Stimulated activated naive CD8-positive, alpha-beta T cell treated with anti-CD3 and anti-CD28 coated beads, Interleukin-15, amount 100 ng/mL, for 72 hours (primary cell): ENCODE data around the gene EFR3B.
"Not testable (repeated sequence)": the region's sequence is repeated elsewhere in the genome, so short reads cannot be mapped to it uniquely, and the experiment has no call there.

Source experiments
- ATAC-seq: fragments of 150-1000 bp; cut with Tn5 transposase; 2 replicates; pipeline ENCODE4 v1.10.0; 2021; ENCODE audit warnings: mild to moderate bottlenecking, moderate library complexity
- DNase-seq, 2 donors: peaks; one replicate each; pipeline ENCODE4 v3.0.0; 2021 to 2022
- H3K27ac Mint-ChIP-seq, 2 donors: one replicate each; pipeline ENCODE4 v1.8.0; 2022; ENCODE audit warnings: mild to moderate bottlenecking in 2 of 2, mixed read lengths in 2 of 2, moderate library complexity in 2 of 2
- H3K27me3 Mint-ChIP-seq: one replicate; pipeline ENCODE4 v1.8.0; 2022; ENCODE audit warnings: mixed read lengths
- H3K4me1 Mint-ChIP-seq: one replicate; pipeline ENCODE4 v1.8.0; 2022; ENCODE audit warnings: mild to moderate bottlenecking, mixed read lengths
- H3K4me3 Mint-ChIP-seq, 2 donors: one replicate each; pipeline ENCODE4 v1.8.0; 2022; ENCODE audit warnings: mild to moderate bottlenecking in 2 of 2, mixed read lengths in 2 of 2, moderate library complexity in 1 of 2
- H3K9me3 Mint-ChIP-seq, 2 donors: one replicate each; pipeline ENCODE4 v1.8.0; 2022; ENCODE audit warnings: mixed read lengths in 2 of 2

EFR3B gene

GRCh38 chr2:25162061-25162460 is 120.2 kb downstream of the EFR3B start:
- peaks cover 61% of the 10 kb centered on the region for H3K4me1 Mint-ChIP-seq
- not testable (repeated sequence) for H3K9me3 Mint-ChIP-seq, ATAC-seq, H3K27me3 Mint-ChIP-seq, DNase-seq
- H3K27ac Mint-ChIP-seq, result peak overlapping the region in 1 of 2 donors; percentile 87
- H3K4me3 Mint-ChIP-seq, result peak overlapping the region; percentile 57 to 69

DNA sequence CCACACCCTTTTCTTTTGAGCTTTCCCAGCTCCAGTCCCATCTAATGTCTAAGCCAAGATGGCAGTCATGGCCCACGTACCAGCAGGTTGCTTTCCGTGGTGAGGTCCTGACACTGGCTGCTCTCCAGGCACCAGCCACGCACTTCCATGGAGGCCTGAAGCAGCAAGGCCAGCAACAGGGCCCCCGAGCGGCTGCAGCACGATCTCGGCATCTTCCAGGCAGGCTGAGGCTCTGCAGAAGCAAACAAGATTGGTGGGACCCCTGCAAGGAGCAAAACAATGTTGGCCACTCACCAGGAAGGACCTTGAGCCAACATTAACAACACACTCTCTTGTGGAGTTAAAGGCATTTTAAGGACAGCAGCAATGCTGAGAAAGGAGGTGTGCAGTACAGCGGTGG is 122.7 kb downstream of the EFR3B start:
- no peak for ATAC-seq
- Mint-ChIP-seq H3K9me3 (no peaks in the 10 kb centered on the region), H3K4me3 (no peak overlapping the region), H3K4me1 (peaks cover 56% of the 10 kb centered on the region), H3K27ac (no peak overlapping the region), H3K27me3 (peaks cover 33% of the 10 kb centered on the region)
- no peak for DNase-seq

DNA sequence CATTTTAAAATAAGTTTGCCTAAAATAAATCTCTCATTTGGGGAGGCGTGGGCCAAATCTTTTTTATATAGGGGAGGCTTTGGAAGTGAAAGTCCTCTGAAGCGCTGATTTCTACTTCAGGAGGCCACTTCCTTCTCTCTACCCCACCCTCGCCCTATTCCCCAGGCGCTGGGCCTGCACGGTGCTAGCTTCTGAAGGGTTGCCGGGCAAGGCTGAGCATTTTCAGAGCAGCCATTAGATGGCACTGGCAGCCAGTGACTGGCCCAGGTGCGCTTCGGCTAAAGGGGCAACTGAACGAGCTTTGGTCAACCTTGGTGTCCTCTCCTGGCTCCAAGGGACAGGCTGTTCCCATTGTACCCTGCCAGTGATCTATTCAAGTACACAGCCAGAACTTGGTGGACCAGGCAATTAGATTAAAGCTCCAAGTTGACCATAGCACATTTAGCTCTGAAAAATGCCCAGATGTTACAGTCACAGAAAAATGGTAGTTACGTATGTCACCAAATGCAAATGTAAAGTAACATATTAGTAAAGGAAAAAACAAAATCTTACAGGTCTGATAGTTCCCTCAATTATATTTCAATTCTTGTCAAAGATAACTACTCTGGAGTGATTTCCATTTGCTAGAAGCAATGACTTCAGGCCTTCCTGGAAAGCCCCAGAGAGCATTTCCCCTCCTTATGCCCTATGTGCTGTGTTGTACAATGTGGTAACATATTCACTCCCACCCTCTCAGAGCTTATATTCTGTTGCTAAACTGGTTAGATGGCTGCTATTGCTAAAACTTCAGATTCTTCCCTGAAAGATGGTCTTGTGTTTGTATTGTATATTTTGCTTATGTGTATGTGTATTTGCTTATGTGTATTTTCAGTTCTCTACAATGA is 124.4 kb downstream of the EFR3B start:
- Mint-ChIP-seq H3K4me1 (peaks cover 42% of the 10 kb centered on the region), H3K27me3 (peaks cover 45% of the 10 kb centered on the region), H3K9me3 (no peaks in the 10 kb centered on the region), H3K27ac (no peak overlapping the region), H3K4me3 (peak overlapping the region in 1 of 2 donors; percentile 1)
- ATAC-seq (peak; percentile 76), DNase-seq (peak; percentile 37 to 55)

DNA sequence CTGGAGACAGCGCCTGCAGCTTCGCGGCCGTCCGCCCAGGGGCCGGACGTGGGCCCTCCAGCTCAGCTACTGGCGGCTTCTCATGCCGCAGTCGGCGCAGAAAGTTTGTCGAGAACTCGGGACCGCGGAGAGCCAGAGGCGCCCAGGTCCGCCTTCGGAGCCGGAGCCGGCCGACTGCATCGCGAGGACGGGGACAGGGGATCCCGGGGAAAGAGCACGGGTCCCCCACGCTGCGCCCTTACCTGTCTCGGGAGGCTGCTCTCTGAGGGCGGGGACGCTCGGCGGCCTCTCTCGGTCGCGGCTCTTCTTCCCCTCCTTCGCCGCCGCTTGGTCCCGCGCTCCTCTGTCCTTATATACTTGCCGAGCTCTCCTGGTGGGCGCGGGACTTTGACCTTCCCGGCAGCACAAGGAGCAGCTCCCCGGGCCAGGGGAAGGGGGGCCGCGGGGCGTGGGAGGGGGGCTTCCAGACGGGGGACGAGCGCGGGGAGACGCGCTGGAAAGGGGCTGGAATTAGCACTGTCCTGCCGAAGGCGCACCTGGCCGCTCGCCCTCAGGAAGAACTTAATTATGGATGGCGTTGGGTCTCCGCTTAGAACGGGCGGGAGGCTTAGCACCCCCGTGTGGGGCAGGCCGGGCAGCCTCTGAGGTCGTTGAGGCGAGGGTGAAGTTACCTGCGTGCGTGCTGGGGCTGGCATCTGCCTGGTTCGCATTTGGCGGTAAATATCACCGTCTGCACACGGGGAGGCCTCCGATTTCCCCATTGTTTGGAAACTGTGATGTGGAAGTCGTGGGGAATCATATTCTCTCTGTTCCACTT is 126.6 kb downstream of the EFR3B start, which contains the start of gene POMC:
POMC (minus strand) TSS at position 325 of the 817 bp plus-strand sequence. CDS start 3,808 bp downstream, outside the sequence.
- H3K9me3 Mint-ChIP-seq, result no peaks in the 10 kb centered on the region
- peak; percentile 51 to 61 for DNase-seq
- H3K27ac Mint-ChIP-seq, result no peak within 1 kb of the TSS
- H3K4me3 Mint-ChIP-seq, result peak within 1 kb of the TSS; percentile 83 to 85
- H3K4me1 Mint-ChIP-seq, result peaks cover 38% of the 10 kb centered on the region
- peaks cover 51% of the 10 kb centered on the region for H3K27me3 Mint-ChIP-seq
- peak; percentile 79 for ATAC-seq

DNA sequence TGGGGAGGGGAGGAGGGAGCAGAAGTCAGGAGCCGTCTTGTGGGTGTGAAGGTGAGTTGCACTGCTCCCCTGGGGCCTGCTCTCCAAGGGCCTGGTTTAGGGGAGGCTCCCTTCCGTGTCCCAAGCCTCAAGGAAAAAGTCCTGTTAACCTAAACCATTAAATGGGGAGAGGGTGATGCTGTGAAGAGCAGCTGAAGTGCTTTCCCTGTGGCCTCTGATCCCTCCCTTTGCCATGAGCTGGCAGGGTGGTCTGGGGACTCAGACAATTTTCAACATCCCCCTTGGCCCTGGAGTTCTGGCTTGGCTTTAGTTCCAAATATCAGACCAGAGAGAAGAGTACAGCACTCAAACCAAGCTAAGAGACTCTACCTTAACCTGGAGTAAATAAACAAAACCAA is 127.2 kb downstream of the EFR3B start:
- peaks cover 38% of the 10 kb centered on the region for H3K4me1 Mint-ChIP-seq
- H3K4me3 Mint-ChIP-seq, result peak overlapping the region; percentile 83 to 85
- DNase-seq, result no peak
- no peaks in the 10 kb centered on the region for H3K9me3 Mint-ChIP-seq
- no peak for ATAC-seq
- no peak overlapping the region for H3K27ac Mint-ChIP-seq
- H3K27me3 Mint-ChIP-seq, result peaks cover 51% of the 10 kb centered on the region

DNA sequence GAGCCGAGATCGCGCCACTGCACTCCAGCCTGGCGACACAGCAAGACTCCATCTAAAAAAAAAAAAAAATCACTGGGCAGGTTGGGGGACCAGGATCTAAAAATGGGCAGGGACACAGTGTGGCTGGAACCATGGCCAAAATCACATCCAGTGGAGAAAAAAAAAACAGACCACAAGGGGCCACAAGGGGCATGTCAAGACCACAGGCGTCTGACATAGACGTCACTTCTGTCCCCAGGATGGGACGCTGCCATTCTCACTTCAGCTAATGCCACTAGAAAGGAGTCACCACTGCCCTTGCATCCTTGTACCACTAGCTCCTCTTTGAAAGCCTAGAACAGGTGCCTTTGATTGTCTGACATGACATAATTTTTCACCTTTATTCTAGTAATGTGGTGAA is 129.0 kb downstream of the EFR3B start:
- ATAC-seq (no peak), DNase-seq (no peak)
- Mint-ChIP-seq H3K4me1 (peaks cover 30% of the 10 kb centered on the region), H3K4me3 (no peak overlapping the region), H3K27ac (no peak overlapping the region), H3K27me3 (peaks cover 61% of the 10 kb centered on the region), H3K9me3 (no peaks in the 10 kb centered on the region)

DNA sequence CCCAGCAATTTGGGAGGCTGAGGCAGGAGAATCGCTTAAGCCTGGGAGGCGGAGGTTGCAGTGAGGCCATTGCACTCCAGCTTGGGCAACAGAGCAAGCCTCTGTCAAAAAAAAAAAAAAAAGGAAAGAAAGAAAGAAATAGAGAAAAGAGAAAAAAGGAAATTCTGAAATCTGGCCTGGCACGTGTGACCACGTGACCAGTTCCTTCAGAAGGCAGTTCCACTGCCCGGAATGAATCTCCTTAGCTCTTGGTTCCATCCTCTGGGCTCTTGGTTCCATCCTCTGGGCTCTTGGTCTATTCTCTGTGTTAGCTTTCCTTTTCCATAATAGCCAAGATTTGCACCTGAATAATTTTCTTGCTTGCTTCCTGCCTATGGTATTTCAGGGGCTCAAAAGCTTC is 131.8 kb downstream of the EFR3B start:
- Mint-ChIP-seq H3K27me3 (peaks cover 51% of the 10 kb centered on the region), H3K27ac (no peak overlapping the region), H3K4me1 (peaks cover 5% of the 10 kb centered on the region), H3K4me3 (no peak overlapping the region), H3K9me3 (no peaks in the 10 kb centered on the region)
- ATAC-seq (no peak), DNase-seq (no peak)

DNA sequence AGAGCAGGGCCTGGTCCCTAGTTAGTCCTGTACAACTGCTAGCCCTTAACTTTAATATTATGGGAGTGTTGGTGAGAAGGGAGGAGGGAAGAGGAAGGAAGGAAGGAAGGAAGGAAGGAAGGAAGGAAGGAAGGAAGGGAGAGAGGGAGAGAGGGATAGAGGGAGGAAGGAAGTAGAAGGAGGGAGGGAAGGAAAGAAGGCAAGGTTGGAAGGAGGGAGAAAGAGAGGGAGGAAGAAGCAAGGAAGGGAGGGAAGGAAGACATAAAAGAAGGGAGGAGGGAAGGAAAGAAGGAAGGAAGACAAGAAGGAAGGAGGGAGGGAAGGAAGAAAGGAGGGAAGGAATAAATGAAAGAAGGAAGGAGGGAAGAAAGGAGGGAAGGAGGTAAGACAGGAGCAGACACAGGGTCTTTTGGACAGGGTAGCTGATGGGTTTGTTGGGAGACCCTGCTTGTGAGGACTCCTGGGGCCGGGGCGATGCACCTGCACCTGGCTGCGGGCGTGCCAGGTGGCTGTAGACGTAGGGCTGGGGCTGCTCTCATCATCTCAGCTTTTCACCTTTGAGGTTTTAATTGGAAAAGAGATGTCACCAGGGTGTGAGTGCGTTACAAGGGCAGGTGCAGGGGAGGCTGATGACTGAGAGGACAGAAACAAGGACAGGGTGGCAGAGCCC is 132.5 kb downstream of the EFR3B start:
- Mint-ChIP-seq H3K4me1 (no peaks in the 10 kb centered on the region), H3K4me3 (no peak overlapping the region), H3K27ac (no peak overlapping the region), H3K27me3 (peaks cover 51% of the 10 kb centered on the region), H3K9me3 (no peaks in the 10 kb centered on the region)
- DNase-seq, result no peak
- ATAC-seq, result no peak

DNA sequence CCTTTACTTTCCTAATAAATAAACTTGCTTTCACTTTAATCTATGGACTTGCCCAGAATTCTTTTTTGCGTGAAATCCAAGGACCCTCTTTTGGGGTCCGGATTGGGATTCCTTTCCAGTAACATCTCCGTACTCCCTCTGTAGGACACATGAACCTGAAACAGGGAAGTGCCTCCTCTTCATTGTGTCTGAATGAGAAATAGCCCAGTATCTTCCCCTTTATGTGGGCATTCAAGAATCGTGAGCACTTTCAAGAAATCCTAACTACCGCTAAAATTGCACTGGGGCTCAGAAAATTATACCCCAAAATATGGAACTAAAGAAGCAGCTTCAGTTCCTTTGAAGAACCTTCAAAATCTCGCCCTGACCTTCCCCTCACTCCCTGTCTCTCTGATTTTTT is 134.3 kb downstream of the EFR3B start:
- Mint-ChIP-seq H3K4me1 (no peaks in the 10 kb centered on the region), H3K4me3 (no peak overlapping the region), H3K9me3 (no peaks in the 10 kb centered on the region), H3K27me3 (peaks cover 36% of the 10 kb centered on the region), H3K27ac (no peak overlapping the region)
- ATAC-seq, result no peak
- no peak for DNase-seq

GRCh38 chr2:25176541-25177181 is 134.8 kb downstream of the EFR3B start:
- Mint-ChIP-seq H3K9me3 (no peaks in the 10 kb centered on the region), H3K27me3 (peaks cover 36% of the 10 kb centered on the region), H3K4me3 (no peak overlapping the region), H3K4me1 (no peaks in the 10 kb centered on the region), H3K27ac (no peak overlapping the region)
- no peak for ATAC-seq
- DNase-seq, result no peak

- DNase-seq, result no peak
- Mint-ChIP-seq H3K4me1 (no peaks in the 10 kb centered on the region), H3K27me3 (peaks cover 36% of the 10 kb centered on the region), H3K4me3 (no peak overlapping the region), H3K27ac (no peak overlapping the region), H3K9me3 (no peaks in the 10 kb centered on the region)
- ATAC-seq, result no peak
Observed at GRCh38 chr2:25177211-25177611, 135.3 kb downstream of the EFR3B start.

GRCh38 chr2:25178976-25179375 is 137.1 kb downstream of the EFR3B start:
- H3K27ac Mint-ChIP-seq, result no peak overlapping the region
- no peaks in the 10 kb centered on the region for H3K9me3 Mint-ChIP-seq
- no peak overlapping the region for H3K4me3 Mint-ChIP-seq
- peaks cover 29% of the 10 kb centered on the region for H3K27me3 Mint-ChIP-seq
- DNase-seq, result no peak
- H3K4me1 Mint-ChIP-seq, result no peaks in the 10 kb centered on the region
- ATAC-seq, result no peak

GRCh38 chr2:25184254-25184653 is 142.4 kb downstream of the EFR3B start:
- DNase-seq (no peak), ATAC-seq (no peak)
- Mint-ChIP-seq H3K9me3 (no peaks in the 10 kb centered on the region), H3K4me1 (no peaks in the 10 kb centered on the region), H3K4me3 (no peak overlapping the region), H3K27me3 (peaks cover under 1% of the 10 kb centered on the region), H3K27ac (no peak overlapping the region)

- Mint-ChIP-seq H3K27ac (no peak overlapping the region), H3K9me3 (no peaks in the 10 kb centered on the region)
Observed at GRCh38 chr2:25187729-25188350, 146.0 kb downstream of the EFR3B start.

GRCh38 chr2:25188405-25188804 is 146.5 kb downstream of the EFR3B start:
- Mint-ChIP-seq H3K9me3 (no peaks in the 10 kb centered on the region), H3K27ac (no peak overlapping the region), H3K27me3 (no peaks in the 10 kb centered on the region), H3K4me1 (no peaks in the 10 kb centered on the region), H3K4me3 (no peak overlapping the region)
- ATAC-seq (no peak), DNase-seq (no peak)

More at GRCh38 chr2:25187729-25188350, 146.0 kb downstream of the EFR3B start:
- H3K27me3 Mint-ChIP-seq, result no peaks in the 10 kb centered on the region
- no peak overlapping the region for H3K4me3 Mint-ChIP-seq
- no peak for ATAC-seq
- DNase-seq, result no peak
- no peaks in the 10 kb centered on the region for H3K4me1 Mint-ChIP-seq
